ENCODE results near the gene ESX1.
"Not testable (repeated sequence)": the region's sequence is repeated elsewhere in the genome, so short reads cannot be mapped to it uniquely, and the experiment has no call there.

Gene ESX1

DNA sequence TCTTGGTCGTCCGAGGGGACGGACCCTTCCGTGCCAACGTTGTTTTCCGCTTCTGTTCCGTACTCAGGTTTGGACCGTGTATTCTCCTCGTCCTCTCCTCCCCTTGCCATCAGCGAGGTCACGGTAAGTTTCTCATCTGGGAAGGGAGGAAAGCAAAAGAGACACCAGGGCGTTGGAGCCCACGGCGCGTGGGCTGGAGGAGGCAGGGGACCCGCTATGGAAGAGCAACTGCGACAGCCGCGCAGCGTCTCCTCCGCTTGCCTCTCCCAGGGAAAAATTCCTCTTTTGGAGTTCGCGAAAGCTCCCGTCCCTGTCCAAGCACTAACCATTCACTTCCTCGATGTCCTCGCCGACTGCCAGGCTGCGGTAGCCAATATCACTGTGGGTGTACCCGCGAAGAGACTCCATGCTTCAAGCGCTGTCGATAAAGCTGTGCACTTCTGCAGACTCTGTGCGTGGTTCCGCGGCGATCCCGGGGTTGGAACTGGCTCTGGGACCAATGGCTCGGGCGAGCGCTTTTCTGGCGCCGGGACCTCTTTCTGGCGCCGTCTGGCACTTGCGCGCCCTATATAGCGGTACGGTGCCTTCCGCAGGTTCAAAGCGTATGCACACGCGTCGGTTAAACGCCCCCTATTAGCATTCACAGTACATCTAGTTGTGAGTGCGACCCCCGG is at the start of gene ESX1:
Gene ESX1, minus strand, starts transcription at position 492 of the 674 bp plus-strand sequence. Its CDS starts 84 bp downstream, at position 408.
- DNase-seq (ENCODE audit: low spot score) = no peak

DNA sequence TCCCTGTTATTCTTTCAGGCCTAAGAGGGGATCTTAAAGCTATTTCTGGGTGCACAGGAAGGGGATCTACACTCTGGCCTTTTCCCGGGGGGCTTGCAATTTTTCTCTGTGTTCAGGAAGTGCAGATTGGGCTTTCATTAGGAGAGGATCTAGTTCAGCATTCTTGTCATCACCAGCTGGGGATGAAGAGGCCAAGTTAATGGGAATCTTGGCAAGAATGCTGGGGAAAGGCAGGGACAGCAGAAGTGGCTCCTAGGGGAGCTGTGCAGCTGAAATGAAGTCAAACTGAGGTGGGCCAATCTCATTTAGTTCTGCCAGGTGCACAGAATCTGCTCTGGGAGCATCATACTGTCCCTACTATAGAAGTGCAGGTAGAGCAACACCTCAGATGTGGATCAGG is 40.9 kb upstream of the ESX1 start:
- no peak for DNase-seq (ENCODE audit: low spot score)

DNA sequence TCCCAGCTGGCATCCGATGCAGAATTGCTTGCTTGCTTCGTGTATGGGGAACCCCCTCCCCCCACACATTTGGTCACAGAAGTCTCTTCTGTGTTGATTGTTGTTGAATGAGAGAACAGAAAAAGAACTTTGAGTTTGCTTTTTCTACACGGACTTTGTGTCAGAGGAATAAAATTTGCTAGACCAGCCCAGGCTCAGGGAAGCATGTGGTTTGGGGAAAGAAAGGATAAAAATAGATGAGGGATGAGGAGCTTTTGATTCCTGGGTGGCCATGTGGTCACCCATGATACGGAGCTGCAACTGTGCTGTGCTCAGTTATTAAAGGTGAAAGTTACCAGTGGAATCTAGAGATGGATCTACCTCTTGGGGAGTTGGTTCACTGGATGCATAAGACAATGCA is 34.2 kb upstream of the ESX1 start:
- no peak for DNase-seq (ENCODE audit: low spot score)

DNA sequence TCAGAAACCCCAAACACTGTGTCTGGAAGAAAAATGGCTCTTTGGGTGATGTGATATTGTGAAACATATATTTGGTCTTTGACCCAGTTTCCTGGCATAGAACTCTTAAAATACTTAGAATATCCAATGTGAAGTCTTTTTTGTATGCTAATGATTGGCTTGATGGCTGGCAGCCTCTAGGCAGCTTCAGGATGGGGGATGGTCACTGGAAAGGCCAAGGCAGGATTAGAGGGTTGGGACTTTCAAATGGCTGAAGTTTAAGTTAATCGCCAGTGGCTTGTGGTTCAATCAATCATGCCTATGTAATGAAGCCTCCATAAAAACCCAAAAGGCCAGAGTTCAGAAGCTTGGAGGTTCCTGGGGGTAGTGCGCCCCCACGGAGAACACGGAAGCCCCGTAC is 33.5 kb upstream of the ESX1 start:
- DNase-seq (ENCODE audit: low spot score) = no peak

DNA sequence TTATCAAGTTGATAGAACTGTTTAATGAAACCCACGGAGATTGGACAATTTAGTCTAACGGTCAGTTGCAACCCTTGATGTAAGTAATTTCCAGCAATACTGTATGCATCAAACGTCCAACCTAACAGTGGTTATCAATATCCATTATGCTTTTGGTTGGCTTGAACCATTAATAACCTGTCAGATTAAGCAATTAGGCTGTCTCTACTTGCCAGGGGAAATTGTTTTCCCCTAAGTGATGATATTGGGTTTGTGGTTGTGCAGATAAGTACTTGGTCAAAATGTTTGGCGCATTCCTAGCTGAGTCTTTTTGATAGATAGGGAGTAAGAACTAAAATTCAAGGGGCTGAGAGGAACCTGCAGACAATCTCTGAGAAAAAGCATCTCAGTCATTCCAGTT is 30.5 kb upstream of the ESX1 start:
- DNase-seq (ENCODE audit: low spot score) = no peak

GRCh38 chrX:104284507-104284906 is 29.8 kb upstream of the ESX1 start:
- no peak for DNase-seq (ENCODE audit: low spot score)

GRCh38 chrX:104282166-104282725 is 27.5 kb upstream of the ESX1 start:
- DNase-seq (ENCODE audit: low spot score) = no peak

DNA sequence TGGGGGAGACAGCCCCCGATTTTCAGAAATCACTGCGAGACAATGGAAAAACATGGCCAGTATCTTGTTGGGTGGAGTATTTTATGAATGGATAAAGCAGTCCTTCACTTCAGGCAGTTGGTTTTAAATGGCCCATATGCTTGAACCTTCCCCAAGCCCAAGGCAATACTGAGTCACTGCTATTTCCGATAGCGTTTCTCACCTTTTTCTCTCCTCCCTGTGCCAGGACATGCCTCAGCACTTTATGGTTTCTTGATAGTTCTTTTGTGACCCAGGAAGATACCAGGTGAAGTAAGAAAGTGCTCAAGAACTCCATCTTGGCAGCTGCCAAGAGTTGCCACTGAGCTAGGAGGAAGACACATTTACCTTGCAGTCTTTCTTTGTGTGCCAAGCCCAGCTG is 26.8 kb upstream of the ESX1 start:
- DNase-seq (ENCODE audit: low spot score) = no peak

GRCh38 chrX:104280609-104281008 is 25.9 kb upstream of the ESX1 start:
- DNase-seq (ENCODE audit: low spot score) = no peak

- DNase-seq (ENCODE audit: low spot score) = no peak
Observed at GRCh38 chrX:104270916-104271512, 16.3 kb upstream of the ESX1 start.

DNA sequence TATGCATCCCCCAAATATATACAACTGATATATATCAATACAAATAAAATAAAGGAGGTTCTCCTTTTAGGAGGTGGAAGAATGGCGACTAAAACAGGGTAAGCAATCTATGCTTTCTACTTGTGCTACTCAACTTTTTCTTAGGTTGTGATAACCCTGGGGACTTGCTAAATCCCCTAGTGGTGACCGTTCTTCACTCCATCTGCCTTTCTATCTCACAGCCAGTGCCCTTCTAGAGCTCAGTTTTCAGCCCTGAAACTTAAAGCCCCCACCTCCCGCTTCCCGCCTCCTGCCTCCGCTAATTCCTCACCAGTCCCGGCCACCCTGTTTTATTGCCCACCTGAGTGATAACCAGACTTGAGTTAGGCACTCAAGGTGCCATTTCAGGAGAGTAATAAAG is 15.5 kb upstream of the ESX1 start:
- DNase-seq (ENCODE audit: low spot score) = no peak

GRCh38 chrX:104255465-104255864 is 732 bp upstream of the ESX1 start:
- no peak for DNase-seq (ENCODE audit: low spot score)

- DNase-seq (ENCODE audit: low spot score) = no peak
Observed at GRCh38 chrX:104253567-104254441, 929 bp downstream of the ESX1 start.

DNA sequence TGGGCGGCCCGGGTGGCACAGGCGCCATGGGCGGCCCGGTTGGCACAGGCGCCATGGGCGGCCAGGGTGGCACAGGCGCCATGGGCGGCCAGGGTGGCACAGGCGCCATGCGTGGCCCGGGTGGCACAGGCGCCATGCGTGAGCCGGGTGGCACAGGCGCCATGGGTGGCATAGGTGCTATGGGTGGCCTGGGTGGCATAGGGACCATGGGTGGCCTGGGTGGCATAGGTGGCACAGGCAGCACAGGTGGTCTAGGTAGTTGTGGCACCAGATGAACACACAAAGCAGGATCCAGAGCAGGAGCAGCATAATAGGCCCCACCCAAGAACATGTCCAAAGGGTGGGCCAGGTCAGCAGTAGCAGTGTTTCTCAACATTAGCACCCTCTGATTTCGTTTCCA is 4.3 kb downstream of the ESX1 start:
- DNase-seq (ENCODE audit: low spot score) = no peak

- DNase-seq (ENCODE audit: low spot score) = not testable (repeated sequence)
Observed at GRCh38 chrX:104230060-104230459, 24.7 kb downstream of the ESX1 start.

- no peak for DNase-seq (ENCODE audit: low spot score)
Observed at GRCh38 chrX:104211187-104211586, 43.5 kb downstream of the ESX1 start.

DNA sequence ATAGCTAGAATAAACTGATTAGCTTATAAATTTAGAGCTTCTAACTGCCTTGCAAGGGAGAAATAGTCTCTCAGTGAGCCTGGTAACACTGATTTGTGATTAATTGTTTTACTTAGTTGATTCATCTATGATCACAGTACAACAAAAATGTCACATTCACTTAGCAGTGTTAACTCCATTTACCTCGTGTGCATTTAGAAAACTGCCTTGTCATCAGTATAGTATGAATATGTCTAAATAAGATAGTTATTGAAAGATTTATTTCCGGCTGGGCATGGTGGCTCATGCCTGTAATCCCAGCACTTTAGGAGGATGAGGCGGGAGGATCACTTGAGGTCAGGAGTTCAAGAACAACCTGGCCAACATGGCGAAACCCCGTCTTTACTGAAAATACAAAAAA is 49.2 kb downstream of the ESX1 start:
- DNase-seq (ENCODE audit: low spot score) = no peak
